ENCODE measurements around the gene SORCS2. TPM values are rescaled to one million over a fixed set of nuclear protein-coding genes. Genes with fewer than 3 reads are reported as not detected.

The SORCS2 gene
- total and polyA plus RNA-seq, 2 donors (not counting 1 experiment from before 2014, with no cell fraction given) = not detected

GRCh38 chr4:7638984-7639789, 446.8 kb downstream of the SORCS2 start:
- Histone ChIP-seq H3K27ac (ENCODE audit: low read length in 2 of 2) (no peak overlapping the region), H3K4me2 (replicated peaks; ENCODE audit: low read depth, low read length, poor library complexity, severe bottlenecking) (no peak overlapping the region), H3K4me1 (ENCODE audit: control insufficient read depth in 2 of 2, insufficient read depth in 2 of 2, low read length in 2 of 2) (no peaks in the 10 kb centered on the region), H2AFZ (ENCODE audit: insufficient read depth, low read depth, low read length, poor library complexity, severe bottlenecking) (no peak overlapping the region), H3K36me3 (replicated peaks in 1 of 2; ENCODE audit: control extremely low read depth in 1 of 2, control insufficient read depth in 1 of 2, extremely low read depth in 1 of 2, insufficient read depth in 2 of 2, low read length in 1 of 2) (no peaks in the 10 kb centered on the region), H3K9me3 (ENCODE audit: control extremely low read depth in 1 of 3, control insufficient read depth in 2 of 3, insufficient read depth in 1 of 3, low read length in 2 of 3) (peaks cover 0 to 29% (median 0%) of the 10 kb centered on the region in 3 donors), H3K79me2 (ENCODE audit: control insufficient read depth, insufficient read depth, low read length) (no peaks in the 10 kb centered on the region), H3K4me3 (ENCODE audit: control extremely low read depth in 1 of 5, extremely low read depth in 1 of 5, insufficient read depth in 1 of 5, low read depth in 2 of 5, low read length in 4 of 5) (no peak overlapping the region), H4K20me1 (ENCODE audit: control insufficient read depth, insufficient read depth, low read length, poor library complexity, severe bottlenecking) (no peaks in the 10 kb centered on the region), H3K27me3 (replicated peaks in 1 of 4; ENCODE audit: control extremely low read depth in 1 of 4, control insufficient read depth in 3 of 4, insufficient read depth in 4 of 4, low read length in 3 of 4) (no peaks in the 10 kb centered on the region), H3K9ac (ENCODE audit: low read length) (no peak overlapping the region)
- TF ChIP-seq EZH2 (IDR thresholded peaks at IDR 0.05; ENCODE audit: borderline replicate concordance, insufficient read depth, low read depth, low read length, poor library complexity, severe bottlenecking) = no peak
- TF ChIP-seq, protein P1, sequence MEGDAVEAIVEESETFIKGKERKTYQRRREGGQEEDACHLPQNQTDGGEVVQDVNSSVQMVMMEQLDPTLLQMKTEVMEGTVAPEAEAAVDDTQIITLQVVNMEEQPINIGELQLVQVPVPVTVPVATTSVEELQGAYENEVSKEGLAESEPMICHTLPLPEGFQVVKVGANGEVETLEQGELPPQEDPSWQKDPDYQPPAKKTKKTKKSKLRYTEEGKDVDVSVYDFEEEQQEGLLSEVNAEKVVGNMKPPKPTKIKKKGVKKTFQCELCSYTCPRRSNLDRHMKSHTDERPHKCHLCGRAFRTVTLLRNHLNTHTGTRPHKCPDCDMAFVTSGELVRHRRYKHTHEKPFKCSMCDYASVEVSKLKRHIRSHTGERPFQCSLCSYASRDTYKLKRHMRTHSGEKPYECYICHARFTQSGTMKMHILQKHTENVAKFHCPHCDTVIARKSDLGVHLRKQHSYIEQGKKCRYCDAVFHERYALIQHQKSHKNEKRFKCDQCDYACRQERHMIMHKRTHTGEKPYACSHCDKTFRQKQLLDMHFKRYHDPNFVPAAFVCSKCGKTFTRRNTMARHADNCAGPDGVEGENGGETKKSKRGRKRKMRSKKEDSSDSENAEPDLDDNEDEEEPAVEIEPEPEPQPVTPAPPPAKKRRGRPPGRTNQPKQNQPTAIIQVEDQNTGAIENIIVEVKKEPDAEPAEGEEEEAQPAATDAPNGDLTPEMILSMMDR (IDR thresholded peaks at IDR 0.05) = no peak
- WGBS (ENCODE audit: insufficient coverage) = 71% methylated on average over 7 of the region's 7 CpGs
- DNase-seq = no peak
- Mint-ChIP-seq H3K27ac (no peak overlapping the region), H3K4me1 (no peaks in the 10 kb centered on the region), H3K4me3 (no peak overlapping the region), H3K27me3 (no peaks in the 10 kb centered on the region), H3K9me3 (ENCODE audit: insufficient read depth) (no peaks in the 10 kb centered on the region)
- no peak for ATAC-seq (ENCODE audit: low read depth)
- intact Hi-C loops (cut with micrococcal nuclease) = no loop called here
- POLR2A ChIA-PET = no interaction called here
- CTCF ChIA-PET = no interaction called here

DNA sequence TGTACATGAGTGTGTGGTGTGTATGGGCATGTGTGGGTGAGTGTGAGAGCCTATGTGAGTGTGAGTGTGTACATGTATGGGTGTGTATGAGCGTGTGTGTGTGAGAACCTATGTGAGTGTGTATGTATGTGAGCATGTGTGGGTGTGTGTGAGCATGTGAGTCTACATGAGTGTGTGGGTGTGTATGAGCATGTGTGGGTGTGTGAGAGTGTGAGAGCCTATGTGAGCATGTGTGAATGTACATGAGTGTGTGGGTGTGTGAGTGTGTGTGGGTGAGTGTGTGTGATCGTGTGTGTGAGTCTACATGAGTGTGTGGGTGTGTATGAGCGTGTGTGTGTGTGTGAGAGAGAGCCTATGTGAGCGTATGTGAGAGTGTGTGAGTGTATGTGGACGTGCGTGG, 447.8 kb downstream of the SORCS2 start:
- Histone ChIP-seq H3K27ac (ENCODE audit: low read length in 2 of 2) (no peak overlapping the region), H3K79me2 (ENCODE audit: control insufficient read depth, insufficient read depth, low read length) (no peaks in the 10 kb centered on the region), H3K9me3 (ENCODE audit: control extremely low read depth in 1 of 3, control insufficient read depth in 2 of 3, insufficient read depth in 1 of 3, low read length in 2 of 3) (peaks cover 0 to 39% (median 0%) of the 10 kb centered on the region in 3 donors), H3K36me3 (replicated peaks in 1 of 2; ENCODE audit: control extremely low read depth in 1 of 2, control insufficient read depth in 1 of 2, extremely low read depth in 1 of 2, insufficient read depth in 2 of 2, low read length in 1 of 2) (no peaks in the 10 kb centered on the region), H3K4me3 (ENCODE audit: control extremely low read depth in 1 of 5, extremely low read depth in 1 of 5, insufficient read depth in 1 of 5, low read depth in 2 of 5, low read length in 4 of 5) (no peak overlapping the region), H2AFZ (ENCODE audit: insufficient read depth, low read depth, low read length, poor library complexity, severe bottlenecking) (no peak overlapping the region), H3K27me3 (replicated peaks in 1 of 4; ENCODE audit: control extremely low read depth in 1 of 4, control insufficient read depth in 3 of 4, insufficient read depth in 4 of 4, low read length in 3 of 4) (no peaks in the 10 kb centered on the region), H4K20me1 (ENCODE audit: control insufficient read depth, insufficient read depth, low read length, poor library complexity, severe bottlenecking) (no peaks in the 10 kb centered on the region), H3K4me2 (replicated peaks; ENCODE audit: low read depth, low read length, poor library complexity, severe bottlenecking) (no peak overlapping the region), H3K9ac (ENCODE audit: low read length) (no peak overlapping the region), H3K4me1 (ENCODE audit: control insufficient read depth in 2 of 2, insufficient read depth in 2 of 2, low read length in 2 of 2) (no peaks in the 10 kb centered on the region)
- ChIA-PET POLR2A (no interaction called here), CTCF (no interaction called here)
- 92% methylated on average over 6 of the region's 6 CpGs for WGBS (ENCODE audit: insufficient coverage)
- DNase-seq = no peak
- TF ChIP-seq, protein P1 (IDR thresholded peaks at IDR 0.05) = no peak
- TF ChIP-seq EZH2 (IDR thresholded peaks at IDR 0.05; ENCODE audit: borderline replicate concordance, insufficient read depth, low read depth, low read length, poor library complexity, severe bottlenecking) = no peak
- H3K4me3 Mint-ChIP-seq = no peak overlapping the region
- no peaks in the 10 kb centered on the region for H3K9me3 Mint-ChIP-seq (ENCODE audit: insufficient read depth)
- intact Hi-C loops (cut with micrococcal nuclease) = no loop called here
- H3K4me1 Mint-ChIP-seq = no peaks in the 10 kb centered on the region
- H3K27ac Mint-ChIP-seq = no peak overlapping the region
- no peak for ATAC-seq (ENCODE audit: low read depth)
- H3K27me3 Mint-ChIP-seq = no peaks in the 10 kb centered on the region
